Astrocyte (in vitro differentiated cells and primary cell): ENCODE measurements around the gene FAF2.

ENCODE experiments used
- EZH2 ChIP-seq: IDR thresholded peaks from 2 replicates; pipeline ENCODE4 v1.6.1; 2012; ENCODE audit warnings: mild to moderate bottlenecking, low read length, inconsistent platforms; ENCODE audit not compliant: insufficient read depth
- TF ChIP-seq, protein P1 (sequence below): IDR thresholded peaks from 2 replicates; pipeline ENCODE4 v1.5.1; 2011; ENCODE audit warnings: low read depth, mild to moderate bottlenecking, inconsistent platforms, low read length, moderate library complexity; ENCODE audit not compliant: insufficient read depth

DNA sequence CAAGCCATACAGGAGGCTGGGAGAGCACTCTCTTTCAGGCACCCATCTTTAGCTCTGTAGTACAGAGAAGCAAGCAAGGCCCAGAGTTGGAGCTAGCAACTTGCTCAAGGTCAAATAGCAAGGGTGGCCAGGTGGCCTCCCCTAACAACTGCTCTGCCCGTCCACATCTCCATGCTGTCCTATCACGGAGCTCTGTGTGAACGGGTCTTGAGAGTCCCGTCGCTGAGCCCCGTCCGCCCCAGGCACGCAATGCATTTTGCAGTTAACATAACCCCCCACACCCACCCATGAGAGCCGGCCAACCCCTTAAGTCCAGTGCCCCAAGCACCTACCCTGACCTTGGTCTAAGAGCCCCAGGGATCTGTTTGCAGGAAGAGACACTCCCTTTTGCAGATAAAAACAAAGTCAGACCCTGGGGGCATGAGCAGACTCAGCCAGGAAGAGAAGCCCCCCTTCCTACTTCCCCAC lies 87.5 kb downstream of the FAF2 start:
- TF ChIP-seq, protein P1, sequence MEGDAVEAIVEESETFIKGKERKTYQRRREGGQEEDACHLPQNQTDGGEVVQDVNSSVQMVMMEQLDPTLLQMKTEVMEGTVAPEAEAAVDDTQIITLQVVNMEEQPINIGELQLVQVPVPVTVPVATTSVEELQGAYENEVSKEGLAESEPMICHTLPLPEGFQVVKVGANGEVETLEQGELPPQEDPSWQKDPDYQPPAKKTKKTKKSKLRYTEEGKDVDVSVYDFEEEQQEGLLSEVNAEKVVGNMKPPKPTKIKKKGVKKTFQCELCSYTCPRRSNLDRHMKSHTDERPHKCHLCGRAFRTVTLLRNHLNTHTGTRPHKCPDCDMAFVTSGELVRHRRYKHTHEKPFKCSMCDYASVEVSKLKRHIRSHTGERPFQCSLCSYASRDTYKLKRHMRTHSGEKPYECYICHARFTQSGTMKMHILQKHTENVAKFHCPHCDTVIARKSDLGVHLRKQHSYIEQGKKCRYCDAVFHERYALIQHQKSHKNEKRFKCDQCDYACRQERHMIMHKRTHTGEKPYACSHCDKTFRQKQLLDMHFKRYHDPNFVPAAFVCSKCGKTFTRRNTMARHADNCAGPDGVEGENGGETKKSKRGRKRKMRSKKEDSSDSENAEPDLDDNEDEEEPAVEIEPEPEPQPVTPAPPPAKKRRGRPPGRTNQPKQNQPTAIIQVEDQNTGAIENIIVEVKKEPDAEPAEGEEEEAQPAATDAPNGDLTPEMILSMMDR = no peak
- TF ChIP-seq EZH2 = no peak
